Esophagus squamous epithelium (tissue), 5 donors: ENCODE data around the gene PSMB10. TPM values are rescaled to one million over a fixed set of nuclear protein-coding genes. Genes with fewer than 3 reads are reported as not detected.

Experiments used
- DNase-seq: peaks from one replicate; lab custom pipeline; 2025; lab: John Stamatoyannopoulos, UW
- H3K27ac ChIP-seq, 4 donors: fragments of 200-600 bp; sonication (generic); one replicate each; pipeline ENCODE4 v1.5.1; 2016 to 2019; ENCODE audit warnings: mild to moderate bottlenecking in 1 of 4
- H3K27me3 ChIP-seq, 4 donors: fragments of 200-600 bp; sonication (generic); 1 replicate in 3 of 4; 2 replicates in 1 of 4; pipeline versions ENCODE4 v1.5.1 to v1.6.0; 2017 to 2021; ENCODE audit warnings: antibody characterized with exemption in 1 of 4
- H3K36me3 ChIP-seq, 3 donors: fragments of 200-600 bp; sonication (generic); one replicate each; pipeline ENCODE4 v1.5.1; 2016 to 2019
- H3K4me1 ChIP-seq, 3 donors: fragments of 200-600 bp; sonication (generic); one replicate each; pipeline ENCODE4 v1.5.1; 2017 to 2019
- H3K4me3 ChIP-seq, 4 donors: fragments of 200-600 bp; sonication (generic); 1 replicate in 3 of 4; 2 replicates in 1 of 4; pipeline ENCODE4 v1.5.1; 2016 to 2019; ENCODE audit warnings: mild to moderate bottlenecking in 2 of 4, moderate library complexity in 1 of 4
- H3K9me3 ChIP-seq, 3 donors: fragments of 200-600 bp; sonication (generic); one replicate each; pipeline ENCODE4 v1.5.1; 2016 to 2019
- POLR2A ChIP-seq, 4 donors: fragments of 450-650 bp; IDR thresholded peaks; one replicate each; pipeline ENCODE4 v1.6.1; 2017; ENCODE audit warnings: antibody characterized with exemption in 4 of 4, mild to moderate bottlenecking in 4 of 4, moderate library complexity in 3 of 4
- WGBS, 2 donors: methylation state at CpG; one replicate each; pipeline ENCODE4 v1.1.5; 2018; 5-methylcytosine and 5-hydroxymethylcytosine counted together
- intact Hi-C: fragments of 100-400 bp; cut with DNase I; formaldehyde crosslinking; loops from one replicate; pipeline ENCODE4 v1.15.0; 2022
- total RNA-seq, 4 donors: library from RNA; depleted of rRNA; stranded (reverse); fragments of >200 nt; gene quantifications; one replicate each; pipeline ENCODE4 v1.1.0, GENCODE V29; 2016
- TF ChIP-seq, protein P1 (sequence below), 6 experiments: fragments of 450-650 bp in 4 of 6; fragments of 200-600 bp in 2 of 6; sonication (generic) in 2 of 6; IDR thresholded peaks; one replicate each; pipeline ENCODE4 v1.5.1; 2016 to 2019; ENCODE audit warnings: antibody characterized with exemption in 6 of 6, mild to moderate bottlenecking in 4 of 6, moderate library complexity in 4 of 6
- donor health status: DM: yes; HTN: yes; CAD: no.

Gene PSMB10
- total RNA-seq, 4 donors from 2014 or later = 20.7 to 28.4 (median 25.3) TPM

DNA sequence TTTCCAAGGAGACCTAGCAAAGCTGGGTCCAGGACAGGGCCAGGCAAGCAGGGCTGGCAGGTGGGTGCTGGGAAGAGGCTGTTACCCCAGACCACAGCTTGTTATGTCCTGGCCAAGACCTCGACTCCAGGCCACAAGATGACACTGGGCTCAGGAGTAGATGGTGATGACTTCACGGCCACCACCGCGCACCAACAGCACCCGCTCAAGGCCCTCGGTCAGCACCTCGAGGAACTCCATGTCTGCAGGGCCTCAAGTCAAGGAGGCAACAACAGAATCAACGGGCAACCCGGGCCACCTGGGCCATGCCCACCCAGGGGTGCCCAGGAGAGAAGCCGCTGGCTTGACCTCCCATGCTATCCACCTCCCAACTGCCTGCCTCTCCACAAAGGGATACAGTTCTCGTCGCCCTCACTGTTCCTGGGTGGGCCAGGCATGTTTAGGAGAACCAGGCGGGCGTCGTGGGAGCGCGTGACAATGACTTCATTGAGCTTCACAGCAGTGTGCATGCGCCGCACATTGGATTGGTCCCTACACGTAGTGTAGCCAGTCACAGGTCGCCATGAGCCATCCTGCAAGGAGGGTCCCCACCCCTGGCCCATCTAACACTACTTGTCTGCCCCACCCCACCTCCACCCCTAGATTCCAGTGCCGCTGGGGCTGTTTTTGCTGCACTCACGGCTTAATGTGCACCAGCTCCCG lies 8.2 kb upstream of the PSMB10 start:
- Histone ChIP-seq H3K36me3 (peaks cover 24 to 93% (median 37%) of the 10 kb centered on the region in 3 donors), H3K9me3 (no peaks in the 10 kb centered on the region), H3K4me1 (peaks cover 0 to 64% (median 16%) of the 10 kb centered on the region in 3 donors), H3K27ac (peak overlapping the region in 3 of 4 donors; percentile 73 to 88 (median 80)), H3K4me3 (no peak overlapping the region), H3K27me3 (no peaks in the 10 kb centered on the region)
- 90 to 96% methylated on average over 7 to 10 of the region's 24 CpGs for WGBS, 2 donors
- intact Hi-C loops = no loop called here
- no peak for TF ChIP-seq POLR2A (IDR thresholded peaks at IDR 0.05)
- TF ChIP-seq, protein P1, sequence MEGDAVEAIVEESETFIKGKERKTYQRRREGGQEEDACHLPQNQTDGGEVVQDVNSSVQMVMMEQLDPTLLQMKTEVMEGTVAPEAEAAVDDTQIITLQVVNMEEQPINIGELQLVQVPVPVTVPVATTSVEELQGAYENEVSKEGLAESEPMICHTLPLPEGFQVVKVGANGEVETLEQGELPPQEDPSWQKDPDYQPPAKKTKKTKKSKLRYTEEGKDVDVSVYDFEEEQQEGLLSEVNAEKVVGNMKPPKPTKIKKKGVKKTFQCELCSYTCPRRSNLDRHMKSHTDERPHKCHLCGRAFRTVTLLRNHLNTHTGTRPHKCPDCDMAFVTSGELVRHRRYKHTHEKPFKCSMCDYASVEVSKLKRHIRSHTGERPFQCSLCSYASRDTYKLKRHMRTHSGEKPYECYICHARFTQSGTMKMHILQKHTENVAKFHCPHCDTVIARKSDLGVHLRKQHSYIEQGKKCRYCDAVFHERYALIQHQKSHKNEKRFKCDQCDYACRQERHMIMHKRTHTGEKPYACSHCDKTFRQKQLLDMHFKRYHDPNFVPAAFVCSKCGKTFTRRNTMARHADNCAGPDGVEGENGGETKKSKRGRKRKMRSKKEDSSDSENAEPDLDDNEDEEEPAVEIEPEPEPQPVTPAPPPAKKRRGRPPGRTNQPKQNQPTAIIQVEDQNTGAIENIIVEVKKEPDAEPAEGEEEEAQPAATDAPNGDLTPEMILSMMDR (IDR thresholded peaks at IDR 0.05) = no peak
- no peak for DNase-seq

DNA sequence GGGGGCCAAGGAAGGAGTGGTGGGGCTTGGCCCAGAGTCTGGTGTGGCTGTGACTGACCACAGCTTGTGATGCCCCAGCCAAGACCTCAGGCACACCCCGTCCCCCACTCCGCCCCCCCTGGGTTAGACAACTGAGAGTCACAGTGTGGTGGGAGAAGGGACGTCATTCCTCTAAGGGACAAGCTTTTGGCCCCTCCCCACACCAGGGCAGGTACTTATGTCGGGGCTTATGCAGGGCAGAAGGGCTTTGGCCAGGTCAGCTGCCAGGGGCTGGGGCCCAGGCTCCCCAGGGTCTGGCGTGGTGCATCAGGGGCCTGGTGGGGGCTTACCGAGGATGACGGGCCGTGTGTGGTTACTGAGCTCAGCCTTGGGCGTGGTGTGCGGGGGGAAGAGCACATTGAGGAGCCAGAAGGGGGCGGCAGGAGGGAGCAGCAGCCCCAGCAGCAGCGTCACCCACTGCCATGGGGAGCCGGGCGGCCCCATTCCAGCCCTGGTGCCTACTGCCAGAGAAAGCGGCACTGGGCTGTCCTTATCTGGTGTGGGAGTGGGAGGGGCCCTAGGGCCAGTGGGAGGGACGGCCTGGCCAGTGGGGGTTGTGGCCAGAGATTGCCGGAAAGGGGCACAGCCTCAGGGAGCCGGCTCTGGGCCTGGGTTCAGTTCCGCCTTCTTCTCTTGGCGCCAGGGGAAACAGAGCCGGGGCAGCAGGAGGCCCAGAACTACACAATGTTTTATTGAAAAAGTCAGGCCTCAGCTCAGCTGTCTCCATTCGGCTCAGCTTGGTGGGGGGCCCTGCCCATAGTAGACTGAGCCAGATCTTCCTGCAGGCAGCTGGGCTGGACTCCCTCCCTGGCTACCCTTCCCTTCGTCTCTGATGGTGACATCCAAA lies 7.2 kb upstream of the PSMB10 start, which contains the start of gene LCAT:
LCAT (minus strand) TSS at position 502 of the 886 bp plus-strand sequence; CDS start at position 483, 19 bp downstream.
- Histone ChIP-seq H3K4me1 (peaks cover 0 to 68% (median 16%) of the 10 kb centered on the region in 3 donors), H3K27me3 (no peaks in the 10 kb centered on the region), H3K36me3 (peaks cover 24 to 87% (median 36%) of the 10 kb centered on the region in 3 donors), H3K9me3 (no peaks in the 10 kb centered on the region), H3K4me3 (peak within 1 kb of the TSS in 1 of 4 donors; percentile 32), H3K27ac (peak within 1 kb of the TSS; percentile 55 to 88 (median 76))
- intact Hi-C loops = no loop called here
- TF ChIP-seq, protein P1 (IDR thresholded peaks at IDR 0.05) = no peak
- TF ChIP-seq POLR2A (IDR thresholded peaks at IDR 0.05) = no peak
- no peak for DNase-seq
- WGBS, 2 donors = 68 to 70% methylated on average over 3 to 11 of the region's 23 CpGs

DNA sequence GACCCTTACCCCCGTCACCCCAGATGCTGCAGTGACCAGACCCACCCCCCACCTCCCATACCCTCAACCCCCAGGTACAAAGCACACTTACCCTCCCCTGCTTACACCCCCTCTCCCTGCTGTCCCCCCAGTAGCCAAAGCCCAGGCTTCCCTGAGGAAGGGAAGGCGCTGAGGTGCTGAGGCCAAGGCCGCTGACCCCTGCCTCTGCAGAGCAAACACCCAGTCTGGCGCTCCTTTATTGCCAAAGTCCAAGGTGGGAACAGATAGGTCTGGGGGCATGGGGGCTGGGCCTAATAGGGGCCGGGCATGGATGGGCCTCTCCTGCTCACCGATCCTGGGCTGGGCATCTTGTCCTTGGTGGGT lies 6.6 kb upstream of the PSMB10 start:
- H3K36me3 ChIP-seq = peaks cover 24 to 81% (median 32%) of the 10 kb centered on the region in 3 donors

DNA sequence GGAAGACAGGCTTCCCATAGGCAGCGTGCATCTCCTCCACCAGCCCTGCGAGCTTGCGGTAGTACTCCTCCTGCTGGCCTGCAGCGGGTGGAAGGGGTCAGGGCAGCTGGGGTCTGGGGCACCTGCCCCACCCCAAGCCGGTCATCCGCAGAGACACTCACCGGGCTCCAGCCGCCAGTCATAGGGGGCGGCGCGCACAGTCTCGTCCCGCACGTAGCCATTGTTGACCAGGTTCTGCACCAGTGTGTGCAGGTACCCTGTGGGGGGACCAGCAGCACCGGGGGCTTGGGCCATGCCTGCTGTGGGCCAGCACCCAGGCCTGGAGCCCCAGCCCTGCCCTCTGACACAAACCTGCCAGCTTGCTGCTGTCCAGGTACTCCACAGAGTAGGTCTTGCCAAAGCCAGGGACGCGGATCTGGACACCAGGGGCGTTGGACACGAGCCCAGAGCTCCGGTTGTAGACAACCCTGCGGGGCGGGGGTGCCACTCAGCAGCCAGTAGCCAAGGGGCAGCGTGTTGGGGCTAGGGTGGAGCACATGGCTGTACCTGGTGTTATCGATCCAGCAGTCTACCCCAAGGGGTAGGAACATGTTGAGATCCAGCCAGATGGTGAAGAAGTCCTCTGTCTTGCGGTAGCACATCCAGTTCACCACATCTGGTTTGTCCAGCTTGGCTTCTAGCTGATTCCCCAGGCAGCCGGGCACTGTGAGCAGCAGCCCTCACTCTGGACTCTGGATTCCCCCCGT lies 6.0 kb upstream of the PSMB10 start:
- no peak for DNase-seq
- no peak for TF ChIP-seq POLR2A (IDR thresholded peaks at IDR 0.05)
- TF ChIP-seq, protein P1 (IDR thresholded peaks at IDR 0.05) = no peak
- Histone ChIP-seq H3K27me3 (no peaks in the 10 kb centered on the region), H3K36me3 (peaks cover 18 to 76% (median 28%) of the 10 kb centered on the region in 3 donors), H3K4me1 (peaks cover 0 to 58% (median 17%) of the 10 kb centered on the region in 3 donors), H3K27ac (peak overlapping the region in 2 of 4 donors; percentile 80 to 88), H3K4me3 (no peak overlapping the region), H3K9me3 (no peaks in the 10 kb centered on the region)
- WGBS, 2 donors = 39% methylated on average over 3 of the region's 27 CpGs; no CpG with 5 or more reads in 1 of the 2 donors
- intact Hi-C loops = no loop called here

More for the DNA sequence above, 6.6 kb upstream of the PSMB10 start:
- Histone ChIP-seq H3K27me3 (no peaks in the 10 kb centered on the region), H3K4me3 (no peak overlapping the region), H3K9me3 (no peaks in the 10 kb centered on the region), H3K4me1 (peaks cover 0 to 62% (median 16%) of the 10 kb centered on the region in 3 donors), H3K27ac (peak overlapping the region; percentile 55 to 88 (median 76))
- TF ChIP-seq, protein P1 (IDR thresholded peaks at IDR 0.05) = no peak
- no peak for TF ChIP-seq POLR2A (IDR thresholded peaks at IDR 0.05)
- intact Hi-C loops = no loop called here
- DNase-seq = no peak
- WGBS, 2 donors = 100% methylated on average over 2 of the region's 6 CpGs; no CpG with 5 or more reads in 1 of the 2 donors
